HG02623 (cell line): ENCODE results near the gene STRN4.
A peak's percentile ranks its signal among the peaks of the same experiment; 100 is the strongest.

Source experiments
- ATAC-seq: cut with Tn5 transposase; IDR thresholded peaks from one replicate; pipeline ENCODE4 v1.9.1; 2021; ENCODE audit warnings: moderate library complexity; ENCODE audit not compliant: unreplicated experiment

STRN4 gene

DNA sequence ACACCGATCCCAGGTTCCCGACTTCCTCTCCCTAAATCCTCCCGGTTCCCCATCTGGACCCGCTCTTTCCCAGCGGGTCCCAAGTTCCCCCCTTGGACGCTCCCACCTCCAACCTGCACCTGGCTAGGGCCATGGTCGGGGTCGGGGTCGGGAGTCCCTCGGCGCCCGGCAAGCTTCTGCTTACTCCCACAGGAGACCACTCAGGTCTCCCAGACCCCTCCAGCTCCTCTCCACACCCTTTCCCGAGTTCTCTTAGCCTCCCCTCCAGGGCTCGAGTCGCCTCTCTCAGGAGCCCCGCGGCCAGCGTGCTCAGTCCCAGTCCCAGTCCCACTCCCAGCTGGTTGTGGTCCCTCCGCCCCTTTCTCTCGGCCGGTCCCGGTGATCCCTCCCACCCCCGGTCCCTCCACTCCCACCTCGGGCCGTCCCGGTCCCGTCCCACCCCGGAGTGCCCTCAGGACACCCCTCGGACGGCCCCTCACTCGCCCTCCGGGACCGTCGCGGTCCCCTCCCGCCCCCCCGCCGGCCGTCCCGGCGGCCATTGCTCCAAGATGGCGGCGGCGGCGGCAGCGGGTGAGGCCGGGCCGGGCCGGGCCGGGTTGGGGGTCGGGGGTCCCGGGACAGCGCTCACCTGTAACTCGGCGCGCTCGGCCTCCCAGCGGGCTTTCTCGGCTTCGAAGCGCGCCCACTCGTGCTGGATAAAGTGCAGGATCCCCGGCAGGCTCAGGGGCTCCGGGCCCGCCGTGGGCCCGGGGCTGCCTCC, 549 bp downstream of the STRN4 start, which contains the start of gene FKRP:
Gene FKRP, plus strand, starts transcription at position 537 of the 760 bp plus-strand sequence. CDS start 9,394 bp downstream, outside the sequence.
- ATAC-seq, result peak; percentile 41

DNA sequence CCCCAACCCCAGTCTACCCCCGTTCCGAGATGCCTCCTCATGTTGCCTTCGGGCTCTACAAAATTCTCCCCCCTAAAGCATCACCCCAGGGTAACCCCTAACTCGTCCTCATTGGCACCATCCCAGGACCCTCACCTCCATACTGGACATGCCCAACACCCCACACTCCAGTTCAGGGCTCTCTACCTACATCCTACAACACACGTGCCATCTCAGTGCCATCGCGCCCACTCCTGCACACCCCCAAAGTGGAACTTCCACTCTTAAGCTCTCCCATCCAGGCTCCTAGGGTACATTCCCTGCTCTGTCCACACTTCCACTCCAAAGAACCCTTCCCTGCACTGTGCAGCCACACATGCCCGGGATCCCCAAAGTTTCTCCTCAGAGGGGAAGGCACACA, 1.2 kb downstream of the STRN4 start:
- no peak for ATAC-seq

DNA sequence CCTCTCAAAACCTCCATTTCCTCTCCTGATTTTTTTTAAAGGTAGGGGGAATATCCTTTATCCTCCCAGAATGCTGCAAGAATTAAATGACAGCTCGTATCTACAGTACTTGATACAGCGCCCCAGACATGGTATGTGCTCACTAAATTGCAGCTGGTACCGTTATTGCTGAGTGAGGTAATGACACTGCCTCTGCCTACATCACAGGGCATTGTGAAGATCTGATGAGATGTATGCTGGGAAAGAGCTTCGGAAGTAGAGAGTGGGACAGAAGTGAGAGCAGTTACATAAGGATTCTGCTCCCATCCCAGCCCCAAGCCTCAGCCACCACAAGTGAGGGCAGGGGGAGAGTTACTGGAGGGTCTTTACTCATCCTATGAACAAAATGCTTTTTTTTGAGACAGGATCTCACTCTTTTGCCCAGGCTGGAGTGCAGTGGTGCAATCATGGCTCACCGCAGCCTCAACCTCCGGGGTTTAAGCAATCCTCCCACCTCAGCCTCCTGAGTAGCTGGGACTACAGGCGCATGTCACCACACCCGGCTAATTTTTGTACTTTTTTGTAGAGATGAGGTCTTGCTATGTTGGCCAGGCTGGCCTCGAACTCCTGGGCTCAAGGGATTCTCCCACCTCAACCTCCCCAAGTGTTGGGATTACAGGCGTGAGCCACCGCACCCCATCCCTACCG, 2.1 kb downstream of the STRN4 start:
- ATAC-seq, result no peak

DNA sequence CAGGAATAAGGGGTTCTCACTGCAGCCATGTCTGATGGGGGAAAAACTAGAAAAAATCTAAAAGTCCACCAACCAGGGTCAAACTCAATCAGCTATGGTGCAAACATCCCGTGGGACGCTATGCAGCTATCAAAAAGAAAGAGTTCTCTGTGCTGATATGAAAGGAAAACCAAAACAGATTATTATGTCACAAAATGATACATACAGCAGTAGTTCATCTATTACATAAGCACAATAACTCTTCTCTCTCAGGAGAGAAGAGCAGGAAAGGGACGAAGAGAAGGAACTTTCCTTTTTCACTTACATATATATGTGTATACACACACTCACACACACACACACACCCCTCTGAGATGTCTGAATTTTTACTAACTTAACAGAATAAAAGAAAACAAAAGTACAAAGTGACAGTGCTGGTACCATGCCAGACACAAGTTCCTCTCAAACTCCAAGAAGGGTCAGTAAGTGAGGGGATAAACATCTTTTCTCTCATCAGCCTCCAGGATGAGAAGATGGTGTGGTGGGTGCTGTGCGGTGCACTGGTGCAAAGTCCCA, 3.2 kb downstream of the STRN4 start:
- no peak for ATAC-seq

DNA sequence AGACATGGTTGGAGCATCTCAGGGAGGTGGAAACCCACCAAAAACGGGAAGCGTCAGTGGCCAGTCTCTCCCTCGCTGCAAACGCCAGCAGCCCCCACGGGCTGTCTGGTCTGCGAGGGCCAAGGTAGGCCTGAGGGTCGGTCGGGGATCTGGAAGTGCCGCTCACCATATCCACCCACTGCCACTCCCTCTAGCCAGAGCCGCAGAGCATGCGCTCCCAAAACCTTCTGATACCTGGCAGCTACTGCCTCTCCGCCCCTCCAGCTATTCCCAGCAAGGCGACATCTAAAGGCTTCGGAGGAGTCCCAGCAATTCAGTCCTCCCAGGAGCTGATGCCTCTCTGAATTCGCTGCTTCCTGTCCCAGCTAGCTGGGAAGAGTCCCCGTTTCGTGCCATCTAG, 4.8 kb downstream of the STRN4 start:
- ATAC-seq, result no peak

DNA sequence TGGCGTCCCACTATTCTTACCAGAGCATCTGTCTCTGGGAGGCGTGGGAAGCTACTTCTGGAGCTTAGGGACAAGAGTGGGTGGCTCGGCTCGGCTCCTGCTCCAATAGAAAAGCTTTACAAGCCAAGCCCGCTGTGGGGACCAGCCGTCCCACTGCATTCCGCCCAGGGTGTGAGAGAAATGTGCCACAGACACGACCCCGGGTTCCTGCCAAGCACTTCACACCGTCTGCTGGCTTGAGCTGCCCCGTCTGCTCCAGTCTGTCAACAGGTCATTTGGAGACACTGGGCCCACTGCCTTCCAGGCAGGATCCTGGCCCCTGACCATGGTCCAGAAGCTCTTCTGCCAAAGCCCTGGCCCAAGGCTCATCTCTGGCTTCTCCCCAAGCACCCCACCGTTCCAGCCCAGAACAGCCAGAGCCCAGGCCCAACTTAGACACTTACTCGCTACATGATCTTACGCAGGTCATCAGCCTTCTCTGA, 6.9 kb downstream of the STRN4 start:
- no peak for ATAC-seq

DNA sequence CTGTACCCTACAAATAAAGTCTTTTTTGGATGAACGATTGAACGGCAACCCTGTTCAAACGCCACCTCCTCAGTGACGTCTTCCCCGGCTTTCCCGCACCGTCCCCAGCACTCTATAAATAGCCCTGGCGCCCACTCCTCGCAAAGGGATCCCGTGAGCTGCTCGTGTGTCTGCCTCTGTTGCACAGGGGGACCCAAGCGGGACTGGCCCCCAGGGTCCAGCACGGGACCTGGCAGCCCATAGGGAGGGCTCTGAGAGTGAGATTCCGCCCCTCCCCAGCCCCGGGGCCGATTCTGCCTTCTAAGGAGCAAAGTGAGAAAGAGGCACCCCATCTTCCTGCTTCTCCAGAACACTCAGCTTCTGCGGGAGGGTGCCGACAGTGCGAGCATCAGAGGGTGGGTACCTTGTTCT, 8.5 kb downstream of the STRN4 start:
- no peak for ATAC-seq

DNA sequence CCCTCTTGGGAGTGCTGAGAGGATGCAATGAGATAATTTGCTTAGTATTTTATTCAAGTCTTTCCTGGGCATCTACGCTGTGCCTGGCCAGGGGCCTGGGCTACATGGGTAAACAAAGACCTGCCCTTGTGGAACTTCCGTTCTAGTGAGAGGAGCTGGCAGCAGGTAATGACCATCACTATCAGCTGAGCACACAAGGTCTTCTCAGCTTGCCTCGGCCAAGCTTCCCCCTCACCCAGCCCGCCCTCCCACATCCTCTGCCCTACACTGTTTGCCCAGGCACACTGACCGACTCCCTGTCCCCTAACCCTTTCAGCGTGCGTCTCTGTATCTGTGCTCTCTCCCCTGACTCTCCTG, 9.0 kb downstream of the STRN4 start:
- no peak for ATAC-seq

DNA sequence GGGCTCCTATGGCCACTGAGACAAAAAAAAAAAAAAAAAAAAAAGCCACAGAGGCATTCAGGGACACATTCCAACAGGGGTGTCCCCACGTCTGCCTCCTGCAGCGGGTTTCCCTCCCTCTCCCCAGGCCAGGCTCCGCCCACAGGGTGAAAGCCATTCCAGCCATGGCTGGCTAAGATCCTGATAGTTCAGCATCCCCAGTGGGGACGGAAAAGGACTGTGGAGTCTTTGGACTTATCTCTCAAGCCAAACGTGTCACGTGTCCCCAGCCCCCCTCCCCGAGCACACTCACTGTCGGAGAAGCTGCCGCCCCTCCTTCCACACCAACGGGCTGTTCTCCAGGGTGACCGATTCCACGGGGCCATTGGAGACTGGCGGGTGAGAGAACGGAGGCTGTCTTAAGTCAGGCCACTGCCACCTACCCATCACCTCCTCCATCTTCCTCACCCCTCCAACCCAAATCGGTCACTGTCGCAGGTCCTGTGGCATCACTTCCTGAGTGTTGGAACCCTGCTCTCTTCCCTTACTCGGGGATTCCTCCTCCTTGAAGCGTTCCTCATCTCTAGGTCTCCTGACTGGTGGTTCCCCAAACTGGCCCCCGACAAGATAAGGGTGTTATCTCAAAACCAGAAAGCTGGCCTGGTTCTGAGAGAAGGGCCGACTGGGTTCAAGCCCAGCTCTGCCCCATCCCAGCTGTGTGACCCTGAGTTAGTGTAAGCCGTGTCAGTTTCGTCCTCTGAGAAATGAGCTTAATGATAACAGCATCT, 9.5 kb downstream of the STRN4 start:
- no peak for ATAC-seq

DNA sequence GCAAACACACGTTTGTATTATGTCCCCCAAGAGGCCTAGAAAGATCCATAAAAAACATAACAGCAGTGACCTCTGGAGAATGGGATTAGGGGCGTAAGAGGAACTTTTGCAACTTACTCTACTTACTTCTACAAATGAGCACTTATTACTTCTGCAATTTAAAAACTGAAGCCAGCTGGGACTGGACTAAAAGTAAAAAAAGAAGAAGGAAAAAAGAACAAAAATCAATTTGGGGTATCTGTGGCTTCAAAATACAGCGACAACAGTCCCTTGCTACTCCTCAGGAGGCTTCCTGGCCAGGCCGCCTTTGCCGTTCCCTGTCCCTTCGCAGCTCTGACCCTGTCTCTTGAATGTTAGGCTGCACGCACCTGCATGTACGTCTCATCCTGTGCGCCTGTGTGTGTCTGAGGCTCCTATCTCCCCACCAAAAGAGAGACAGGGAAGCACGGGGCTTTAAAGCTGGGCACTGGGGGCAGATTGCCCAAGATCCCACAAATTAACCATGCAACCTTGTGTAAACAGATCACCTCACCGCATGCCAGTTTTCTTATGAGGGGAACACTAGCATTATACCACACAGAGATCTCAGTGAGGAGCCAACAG, 12.5 kb downstream of the STRN4 start:
- ATAC-seq, result no peak

DNA sequence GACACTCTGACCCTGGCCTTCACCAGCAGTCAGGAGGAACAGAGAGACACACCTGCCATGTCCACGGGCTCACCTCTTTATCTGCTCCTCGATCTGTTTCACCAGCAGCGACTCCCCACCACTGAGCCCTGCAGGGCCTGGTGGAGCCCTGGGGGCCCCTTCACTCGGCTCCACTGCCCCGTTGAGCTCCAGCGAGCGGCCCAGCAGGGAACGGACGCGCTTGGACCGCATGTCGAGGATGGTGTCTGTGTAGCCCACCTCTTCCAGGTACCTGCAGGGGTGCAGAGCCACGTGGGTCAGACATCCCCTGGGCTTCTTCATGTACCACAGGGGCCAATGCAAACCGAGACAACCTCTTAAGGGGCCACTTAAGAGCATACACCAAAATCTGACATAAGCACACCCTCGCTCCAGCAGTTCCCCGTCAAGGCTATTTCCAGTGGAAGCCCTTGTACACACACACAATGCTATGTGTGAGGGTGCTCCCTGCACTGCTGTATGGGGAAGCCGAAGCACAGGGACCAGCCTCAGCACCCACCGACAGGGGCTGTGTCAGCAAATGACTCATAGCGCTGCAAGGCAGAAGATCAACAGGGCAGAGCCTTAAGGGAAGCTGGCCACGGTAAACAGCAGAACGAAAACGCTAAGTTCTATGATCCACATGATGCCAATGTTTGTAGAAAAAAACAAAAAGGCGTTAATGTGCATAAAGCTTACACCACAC, 13.1 kb downstream of the STRN4 start:
- ATAC-seq, result no peak

DNA sequence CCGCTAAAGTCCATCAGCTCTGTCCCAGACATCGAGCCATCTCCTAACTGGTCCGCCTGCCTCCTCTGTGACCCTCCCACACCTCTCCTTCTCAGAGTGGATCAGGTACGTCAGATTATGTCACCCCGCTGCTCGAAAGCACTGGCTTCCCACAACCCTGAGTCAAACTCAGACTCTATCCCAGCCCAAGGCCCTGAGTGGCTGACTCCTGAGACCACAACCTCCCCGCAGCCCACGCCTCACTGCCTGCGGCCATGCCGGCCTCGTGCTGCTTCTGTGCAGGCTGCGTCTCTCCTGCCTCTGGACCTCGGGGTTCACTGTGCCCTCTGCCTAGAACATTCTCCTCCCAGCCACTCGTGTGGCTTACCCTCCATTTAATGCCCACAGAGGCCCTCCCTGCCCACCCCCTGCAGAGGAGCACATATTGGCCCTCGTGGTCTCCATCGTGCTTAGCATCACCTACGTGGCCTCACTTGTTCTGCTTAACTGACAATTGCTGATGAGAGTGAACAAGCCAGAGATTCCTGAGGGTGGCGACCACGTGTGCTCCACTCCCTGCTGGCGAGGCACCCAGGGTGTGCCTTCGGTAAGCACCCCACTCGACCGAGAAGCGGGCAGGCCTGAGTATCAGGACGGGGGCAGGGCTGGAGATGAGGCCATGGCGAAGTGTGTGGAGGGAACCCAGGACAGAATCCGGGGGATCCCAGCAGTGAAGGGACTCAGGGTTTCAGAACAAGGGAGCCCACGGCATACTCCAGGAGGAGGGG, 13.9 kb downstream of the STRN4 start:
- ATAC-seq, result no peak

DNA sequence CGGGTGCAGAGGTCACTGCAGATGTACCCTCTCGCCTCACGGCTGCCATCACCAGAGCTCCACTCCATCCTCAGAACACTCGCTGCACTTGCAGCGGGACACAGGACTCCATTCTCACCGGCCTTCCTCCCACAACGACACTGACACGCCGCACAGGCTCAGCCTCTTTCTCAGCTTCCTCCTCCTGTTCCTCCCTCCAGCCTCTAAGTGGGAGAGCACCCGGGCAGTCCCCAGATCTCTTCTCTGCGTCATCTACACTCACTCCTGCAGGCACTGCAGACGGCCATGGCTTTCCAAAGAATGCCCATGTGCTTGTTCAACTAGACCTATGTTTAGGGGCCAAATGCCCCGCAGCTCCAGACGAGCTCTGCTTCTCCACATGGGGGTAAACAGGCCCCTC, 14.7 kb downstream of the STRN4 start:
- no peak for ATAC-seq

DNA sequence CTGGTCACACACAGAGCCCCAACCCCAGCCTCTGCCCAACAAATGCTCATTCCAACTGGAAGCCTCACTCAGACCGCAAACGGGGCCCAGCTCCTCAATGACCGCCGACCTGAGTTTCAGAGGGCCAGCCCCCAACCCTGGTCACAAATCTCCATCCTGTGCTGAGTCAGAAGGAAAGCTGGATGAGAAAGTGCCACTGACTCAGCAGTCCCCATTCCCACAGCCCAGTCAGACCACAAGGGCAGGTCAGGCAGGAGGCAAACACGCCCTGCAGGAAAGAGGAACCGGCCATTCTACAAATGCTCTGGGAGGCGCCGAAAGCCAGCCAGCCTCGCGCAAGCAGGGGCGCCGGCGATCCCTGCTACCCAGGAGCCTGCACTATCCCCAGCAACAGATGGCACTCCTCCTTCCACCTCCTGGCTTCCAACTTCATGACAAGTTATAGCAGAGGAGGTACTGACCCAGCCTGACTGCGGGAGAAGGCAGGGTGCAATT, 15.2 kb downstream of the STRN4 start:
- no peak for ATAC-seq

DNA sequence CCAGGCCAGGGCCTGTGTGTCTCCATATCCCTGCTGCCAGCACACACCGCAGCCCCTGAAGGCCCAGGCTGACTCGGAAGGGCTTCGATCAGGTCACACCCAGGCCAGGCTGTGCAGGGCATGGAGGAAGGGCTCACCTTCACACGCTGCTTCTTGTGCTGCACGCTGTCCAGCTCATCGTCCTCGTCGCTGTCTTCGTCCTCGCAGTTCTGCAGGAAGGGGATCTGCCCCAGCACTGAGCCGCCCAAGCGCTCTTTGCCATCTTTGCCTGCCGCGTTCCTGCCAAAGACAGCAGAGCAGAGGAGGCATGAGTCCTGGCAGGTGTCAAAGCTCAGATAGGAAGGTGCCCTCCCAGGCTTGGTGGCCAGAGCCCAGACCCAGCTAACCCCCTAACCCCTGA, 15.7 kb downstream of the STRN4 start:
- no peak for ATAC-seq

DNA sequence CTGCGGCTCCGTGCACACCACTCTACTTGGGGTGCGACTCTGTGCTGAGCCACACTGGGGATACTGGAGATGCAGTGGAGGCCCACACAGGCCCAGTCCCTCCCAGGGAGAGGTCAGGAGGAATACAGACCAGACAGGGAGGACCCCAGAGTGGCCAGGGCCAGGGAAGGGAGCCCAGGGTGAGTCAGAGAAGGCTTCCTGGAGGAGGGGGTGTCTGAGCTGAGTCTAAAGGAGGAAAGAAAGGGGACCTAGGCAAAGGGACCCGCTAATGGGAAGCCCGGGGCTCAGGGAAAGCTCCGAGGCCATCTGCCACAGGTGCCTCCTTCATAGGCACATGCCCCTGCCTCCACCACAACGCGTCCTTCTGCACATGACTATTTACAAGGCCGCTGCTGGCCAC, 16.1 kb downstream of the STRN4 start:
- ATAC-seq, result no peak

DNA sequence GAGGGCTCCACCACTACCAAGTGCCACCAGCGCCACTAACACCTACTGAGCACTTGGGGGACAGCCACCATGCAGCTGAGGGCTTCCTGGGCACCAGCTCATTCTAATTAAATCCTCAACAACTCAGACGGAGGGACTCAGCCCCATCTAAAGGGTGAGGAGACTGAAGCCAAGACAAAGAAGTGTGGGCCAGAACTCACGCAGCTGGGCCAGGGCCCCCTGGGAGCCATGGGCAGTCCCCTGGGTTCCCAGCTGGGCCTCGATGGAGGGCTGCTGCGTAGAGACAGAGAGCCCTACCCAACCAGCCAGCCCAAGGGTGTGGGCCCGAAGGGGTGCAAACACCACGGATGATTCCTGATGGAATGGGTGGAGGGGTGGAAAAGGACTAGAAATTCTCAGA, 16.6 kb downstream of the STRN4 start:
- no peak for ATAC-seq

DNA sequence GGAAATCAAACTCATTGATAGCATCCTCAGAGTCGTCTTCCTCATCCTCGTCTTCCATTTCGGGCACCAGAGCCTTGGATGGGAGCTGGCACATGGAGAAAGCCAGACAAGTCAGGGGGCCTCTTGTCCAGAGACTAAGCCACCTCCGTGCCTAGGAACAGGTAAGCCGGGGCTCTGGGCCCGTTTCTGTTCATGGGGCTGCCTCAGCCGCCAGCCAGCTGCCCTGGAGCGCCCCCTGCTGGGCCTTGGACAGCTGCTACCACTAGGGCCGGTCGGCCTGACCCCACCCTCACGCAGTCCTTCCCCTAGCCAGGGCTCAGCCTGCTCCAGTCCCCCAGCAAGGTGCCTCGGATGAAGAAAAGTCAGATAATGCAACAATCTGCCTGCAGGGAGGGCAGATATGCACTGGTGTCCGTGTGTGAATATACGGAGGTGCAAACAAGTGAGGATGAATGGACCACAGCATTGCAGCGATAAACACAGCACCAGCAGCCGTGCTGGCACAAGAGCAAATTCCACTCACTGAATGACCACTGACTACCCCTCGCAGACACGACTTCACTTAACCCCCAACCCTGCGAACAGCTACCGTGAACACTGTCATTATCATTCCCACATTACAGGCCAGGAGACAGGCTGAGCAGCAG, 17.4 kb downstream of the STRN4 start:
- ATAC-seq, result no peak

DNA sequence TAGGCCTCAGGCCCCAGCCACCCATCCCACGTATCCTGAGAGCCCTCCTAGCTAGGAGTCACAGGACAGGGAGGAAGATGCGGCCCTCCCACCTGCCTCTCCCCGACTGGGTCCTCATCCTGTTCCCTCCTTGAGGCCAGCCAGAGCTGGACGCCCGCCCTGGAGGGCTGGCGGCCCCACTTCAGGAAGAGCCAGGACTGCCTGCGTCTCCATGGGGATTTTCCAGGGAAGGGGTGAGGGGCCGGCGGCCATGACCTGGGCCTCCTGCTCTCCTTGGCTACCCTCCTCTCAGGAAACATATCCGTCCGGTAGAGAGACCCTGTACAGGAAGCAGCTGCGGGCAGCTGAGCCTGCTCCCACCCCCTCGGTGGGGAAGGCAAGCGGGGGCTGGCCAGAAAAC, 18.0 kb downstream of the STRN4 start:
- ATAC-seq, result no peak
